Choroid plexus epithelial cell (primary cell): ENCODE results near the gene ZNF529.
A peak's percentile ranks its signal among the peaks of the same experiment; 100 is the strongest.

Experiments used
- DNase-seq: peaks from one replicate; pipeline ENCODE4 v3.0.0-alpha.2; 2010; ENCODE audit warnings: low read depth
- H3K4me3 ChIP-seq: 2 replicates; pipeline ENCODE4 v1.5.1; 2011; ENCODE audit warnings: low read depth, mild to moderate bottlenecking, control low read depth, low read length, moderate library complexity
- TF ChIP-seq, protein P1 (sequence below): conservative IDR thresholded peaks from 2 replicates; pipeline ENCODE4 v1.5.1; 2011; ENCODE audit warnings: low read depth, mild to moderate bottlenecking, control low read depth, inconsistent platforms, low read length, moderate library complexity

ZNF529 gene

DNA sequence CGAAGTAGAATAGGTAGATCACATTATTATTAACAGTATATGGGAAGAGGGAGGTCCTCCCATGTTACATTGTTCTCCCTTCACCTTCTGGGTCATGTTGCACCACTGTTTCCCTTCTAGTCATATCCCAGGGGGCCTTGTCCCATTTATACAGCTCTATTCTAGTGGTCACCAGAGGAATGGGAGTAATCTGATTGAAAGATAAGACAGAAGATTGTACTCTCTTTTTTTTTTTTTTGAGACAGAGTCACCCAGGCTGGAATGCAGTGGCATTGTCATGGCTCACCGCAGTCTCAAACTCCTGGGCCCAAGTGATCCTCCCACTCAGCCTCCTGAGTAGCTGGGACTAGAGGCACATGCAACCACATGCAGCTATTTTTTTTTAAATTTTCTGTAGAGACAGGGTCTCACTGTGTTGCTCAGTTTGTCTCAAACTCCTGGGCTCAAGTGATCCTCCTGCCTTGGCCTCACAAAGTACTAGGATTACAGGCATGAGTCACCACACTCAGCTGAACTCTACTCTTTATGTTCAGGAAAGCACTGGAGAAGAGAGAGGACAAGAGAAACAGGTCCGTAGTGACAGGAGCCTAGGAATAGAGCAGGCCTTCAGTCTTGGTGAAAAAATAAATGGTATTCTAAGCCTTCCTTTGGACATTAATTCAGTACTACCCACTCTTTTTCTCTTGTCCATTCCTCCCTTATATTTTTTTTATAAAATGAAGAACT is 4.3 kb upstream of the ZNF529 start:
- peak; percentile 11 for DNase-seq
- TF ChIP-seq, protein P1, sequence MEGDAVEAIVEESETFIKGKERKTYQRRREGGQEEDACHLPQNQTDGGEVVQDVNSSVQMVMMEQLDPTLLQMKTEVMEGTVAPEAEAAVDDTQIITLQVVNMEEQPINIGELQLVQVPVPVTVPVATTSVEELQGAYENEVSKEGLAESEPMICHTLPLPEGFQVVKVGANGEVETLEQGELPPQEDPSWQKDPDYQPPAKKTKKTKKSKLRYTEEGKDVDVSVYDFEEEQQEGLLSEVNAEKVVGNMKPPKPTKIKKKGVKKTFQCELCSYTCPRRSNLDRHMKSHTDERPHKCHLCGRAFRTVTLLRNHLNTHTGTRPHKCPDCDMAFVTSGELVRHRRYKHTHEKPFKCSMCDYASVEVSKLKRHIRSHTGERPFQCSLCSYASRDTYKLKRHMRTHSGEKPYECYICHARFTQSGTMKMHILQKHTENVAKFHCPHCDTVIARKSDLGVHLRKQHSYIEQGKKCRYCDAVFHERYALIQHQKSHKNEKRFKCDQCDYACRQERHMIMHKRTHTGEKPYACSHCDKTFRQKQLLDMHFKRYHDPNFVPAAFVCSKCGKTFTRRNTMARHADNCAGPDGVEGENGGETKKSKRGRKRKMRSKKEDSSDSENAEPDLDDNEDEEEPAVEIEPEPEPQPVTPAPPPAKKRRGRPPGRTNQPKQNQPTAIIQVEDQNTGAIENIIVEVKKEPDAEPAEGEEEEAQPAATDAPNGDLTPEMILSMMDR = no peak
- H3K4me3 ChIP-seq = no peak overlapping the region

DNA sequence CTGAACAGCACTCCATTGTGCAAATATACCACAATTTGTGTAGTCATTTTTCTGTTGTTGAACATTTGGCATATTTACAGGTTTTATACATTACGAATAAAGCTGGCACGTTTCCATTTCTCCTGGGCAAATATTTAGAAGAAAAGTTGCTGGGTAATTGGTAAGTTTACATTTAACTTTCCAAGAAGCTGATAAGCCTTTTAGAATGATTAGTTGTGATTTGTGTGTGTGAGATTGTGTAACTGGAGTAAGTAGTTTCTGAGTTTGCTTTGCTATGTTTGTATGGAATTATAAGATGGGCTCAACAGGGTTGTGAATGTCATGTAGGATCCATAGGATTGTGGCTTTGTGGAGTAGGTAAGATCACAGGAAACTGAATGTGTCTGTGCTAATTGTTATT is 1.6 kb upstream of the ZNF529 start:
- TF ChIP-seq, protein P1 = no peak
- peak overlapping the region; percentile 79 for H3K4me3 ChIP-seq
- peak; percentile 2 for DNase-seq

DNA sequence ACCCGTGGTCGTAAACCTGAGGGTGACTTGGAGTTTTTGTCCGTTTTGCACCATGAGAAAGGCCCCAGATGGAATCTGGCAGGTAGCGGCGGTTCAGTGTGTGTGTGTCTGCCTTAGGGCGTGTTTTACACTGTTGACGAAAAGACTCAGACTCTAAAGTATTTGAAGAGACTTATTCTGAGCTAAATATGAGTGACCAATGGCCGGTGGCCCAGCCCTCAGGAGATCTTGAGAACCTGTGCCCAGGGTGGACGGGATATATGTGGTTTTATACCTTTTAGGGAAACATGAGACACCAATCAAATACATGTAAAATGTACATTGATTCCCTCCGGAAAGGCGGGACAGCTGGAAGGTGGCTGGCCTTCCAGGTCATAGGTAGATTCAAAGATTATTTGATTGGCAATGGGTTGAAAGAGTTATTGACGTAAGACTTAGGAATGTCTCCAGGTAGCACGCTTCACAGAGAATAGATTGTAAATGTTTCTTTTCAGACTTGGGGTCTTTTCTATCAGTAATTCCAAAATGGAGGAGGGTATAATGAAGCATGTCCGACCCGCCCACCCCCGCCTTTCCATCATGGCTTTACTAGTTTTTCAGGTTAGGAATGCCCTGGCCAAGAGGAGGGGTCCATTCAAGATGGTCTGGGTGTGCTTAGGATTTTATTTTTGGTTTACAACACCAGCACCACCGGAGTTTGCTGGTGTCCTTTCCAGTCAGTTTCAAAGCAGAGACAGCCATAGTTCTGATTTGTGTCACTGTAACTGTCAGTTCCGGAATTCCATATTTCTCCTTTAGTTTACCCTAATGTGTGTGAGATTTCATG is 1.0 kb upstream of the ZNF529 start:
- TF ChIP-seq, protein P1 = no peak
- DNase-seq = peak; percentile 73
- peak overlapping the region; percentile 79 for H3K4me3 ChIP-seq

DNA sequence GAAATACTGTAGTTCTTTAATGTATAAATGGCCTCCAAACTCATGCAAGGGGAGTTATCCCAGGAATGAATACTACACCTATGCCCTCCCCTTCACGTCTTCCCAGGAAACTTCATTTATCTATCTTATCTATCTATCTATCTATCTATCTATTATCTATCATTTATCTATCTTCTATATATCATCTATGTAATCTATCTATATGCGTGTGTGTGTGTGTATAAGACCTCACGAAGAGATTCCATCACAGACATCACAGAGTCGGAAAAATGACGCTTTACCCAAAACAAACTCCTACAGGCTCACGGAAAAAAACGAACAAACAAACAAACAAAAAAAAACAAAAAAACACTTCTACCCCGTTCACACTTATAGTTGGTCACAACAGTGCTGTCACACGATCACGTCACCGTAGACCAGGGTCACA is 486 bp downstream of the ZNF529 start:
- H3K4me3 ChIP-seq = peak overlapping the region; percentile 79
- DNase-seq = no peak
- TF ChIP-seq, protein P1 = no peak

DNA sequence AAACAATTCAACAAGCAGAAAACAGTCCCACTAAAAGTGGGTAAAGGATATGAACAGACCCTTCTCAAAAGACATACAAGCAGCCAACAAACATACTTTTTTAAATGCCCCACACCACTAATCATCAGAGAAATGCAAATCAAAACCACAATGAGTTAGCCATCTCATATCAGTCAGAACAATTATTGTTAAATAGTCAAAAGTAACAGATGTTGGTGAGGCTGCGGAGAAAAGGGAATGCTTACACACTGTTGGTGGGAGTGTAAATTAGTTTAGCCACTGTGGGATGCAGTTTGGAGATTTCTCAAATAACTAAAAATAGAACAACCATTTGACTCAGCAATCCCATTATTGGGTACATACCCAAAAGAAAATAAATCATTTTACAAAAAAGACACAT is 8.7 kb downstream of the ZNF529 start:
- DNase-seq = no peak

DNA sequence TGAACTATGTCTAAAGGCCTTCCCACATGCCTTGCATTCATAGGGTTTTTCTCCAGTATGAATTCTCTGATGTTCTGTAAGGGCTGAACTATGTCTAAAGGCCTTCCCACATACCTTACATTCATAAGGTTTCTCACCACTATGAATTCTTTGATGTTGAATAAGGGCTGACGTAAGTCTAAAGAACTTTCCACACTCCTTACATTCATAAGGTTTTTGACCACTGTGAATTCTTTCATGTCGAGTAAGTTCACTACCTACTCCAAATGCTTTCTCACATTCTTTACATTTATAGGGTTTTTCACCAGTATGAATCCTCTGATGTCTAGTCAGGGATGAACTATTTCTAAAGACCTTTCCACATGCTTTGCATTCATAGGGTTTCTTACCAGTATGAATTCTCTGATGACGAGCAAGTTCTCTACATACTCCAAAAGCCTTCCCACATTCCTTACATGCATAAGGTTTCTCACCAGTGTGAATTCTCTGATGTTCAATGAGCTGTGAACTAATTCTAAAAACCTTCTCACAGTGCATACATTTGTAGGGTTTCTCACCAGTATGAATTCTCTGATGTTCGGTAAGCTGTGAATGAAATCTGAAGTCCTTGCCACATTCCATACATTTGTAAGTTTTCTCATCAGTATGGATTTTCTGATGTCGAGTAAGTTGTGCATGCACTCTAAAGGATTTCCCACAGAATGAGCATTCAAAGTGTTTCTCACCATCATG is 25.9 kb downstream of the ZNF529 start:
- DNase-seq = peak; percentile 21
- H3K4me3 ChIP-seq = no peak overlapping the region
- TF ChIP-seq, protein P1 = no peak

More for the DNA sequence above, 8.7 kb downstream of the ZNF529 start:
- TF ChIP-seq, protein P1 = no peak
- H3K4me3 ChIP-seq = no peak overlapping the region
